Panc1 (cell line): ENCODE data around the gene TTYH2. TPM values are rescaled to one million over a fixed set of nuclear protein-coding genes. Genes with fewer than 3 reads are reported as not detected.
A peak's percentile ranks its signal among the peaks of the same experiment; 100 is the strongest.

ENCODE experiments used
- ATAC-seq: fragments of 200-7000 bp; cut with Tn5 transposase; 2 replicates; pipeline ENCODE4 v1.9.1; 2020; ENCODE audit warnings: mild to moderate bottlenecking, moderate library complexity
- BruUV-seq: library from RNA; stranded (reverse); fragments of 400-500 nt; replicated peaks from 2 replicates; lab custom pipeline; 2021; lab: Mats Ljungman, UMichigan
- CTCF ChIA-PET: fragments of 300-600 bp; sonication (Branson Sonifier 250); formaldehyde crosslinking; loops from one replicate; lab custom pipeline; 2022; ENCODE audit warnings: antibody characterized with exemption; lab: Charles Lee
- POLR2A ChIA-PET: fragments of 300-600 bp; sonication (Branson Sonifier 250); formaldehyde crosslinking; loops from one replicate; lab custom pipeline; 2022; ENCODE audit warnings: antibody characterized with exemption; lab: Charles Lee
- DNase-seq: peaks from one replicate; pipeline ENCODE4 v3.0.0-alpha.2; 2010; ENCODE audit warnings: low read depth, low spot score
- H3K27ac ChIP-seq: 2 replicates; pipeline ENCODE4 v1.5.1; 2011; ENCODE audit warnings: mild to moderate bottlenecking, low read length, inconsistent platforms
- H3K27me3 ChIP-seq: fragments of 200-500 bp; sonication (Bioruptor generic); 2 replicates; pipeline ENCODE4 v1.6.0; 2014; ENCODE audit warnings: low read length, inconsistent platforms; ENCODE audit not compliant: control insufficient read depth, insufficient read depth
- H3K36me3 ChIP-seq: fragments of 200-500 bp; sonication (Bioruptor generic); 2 replicates; pipeline ENCODE4 v1.5.1; 2014; ENCODE audit warnings: inconsistent platforms, mild to moderate bottlenecking, low read length, moderate library complexity; ENCODE audit not compliant: control insufficient read depth, insufficient read depth
- H3K4me1 ChIP-seq: 2 replicates; pipeline ENCODE4 v1.5.1; 2011; ENCODE audit warnings: inconsistent platforms, mild to moderate bottlenecking, low read length, moderate library complexity; ENCODE audit not compliant: control insufficient read depth, insufficient read depth
- H3K4me3 ChIP-seq, 2 experiments: 2 replicates each; pipeline ENCODE4 v1.5.1; 2011 to 2012; ENCODE audit warnings: low read depth in 2 of 2, low read length in 2 of 2, mild to moderate bottlenecking in 2 of 2, inconsistent platforms in 1 of 2, moderate library complexity in 1 of 2
- H3K9me3 ChIP-seq: fragments of 200-500 bp; sonication (Bioruptor generic); 2 replicates; pipeline ENCODE4 v1.5.1; 2014; ENCODE audit warnings: low read depth, mild to moderate bottlenecking, inconsistent platforms, low read length, moderate library complexity; ENCODE audit not compliant: control insufficient read depth, insufficient read depth
- CTCF ChIP-seq: fragments of 450-650 bp; IDR thresholded peaks from 2 replicates; pipeline ENCODE4 v1.5.1; 2017; ENCODE audit warnings: mild to moderate bottlenecking
- POLR2AphosphoS5 ChIP-seq: IDR thresholded peaks from 2 replicates; pipeline ENCODE4 v1.6.1; 2012; ENCODE audit warnings: mild to moderate bottlenecking, low read depth, low read length, moderate library complexity
- REST ChIP-seq, 2 experiments: IDR thresholded peaks; 2 replicates each; pipeline ENCODE4 v1.6.1; 2011 to 2012; ENCODE audit warnings: low read depth in 2 of 2, control low read depth in 1 of 2, low read length in 1 of 2, mild to moderate bottlenecking in 1 of 2, moderate library complexity in 1 of 2; ENCODE audit not compliant: insufficient read depth in 1 of 2
- SIN3A ChIP-seq: IDR thresholded peaks from 2 replicates; pipeline ENCODE4 v1.6.1; 2012; ENCODE audit warnings: low read depth, mild to moderate bottlenecking, low read length, moderate library complexity, borderline replicate concordance; ENCODE audit not compliant: insufficient read depth
- TCF7L2 ChIP-seq: IDR thresholded peaks from 2 replicates; pipeline ENCODE4 v1.6.1; 2011; ENCODE audit warnings: mild to moderate bottlenecking, low read depth, low read length, inconsistent platforms
- in situ Hi-C: cut with HindIII; loops from 2 replicates; pipeline ENCODE4 v1.10.0; 2016; ENCODE audit warnings: low sequenced_read_pairs, low pct_unique_long_range_greater_than_20kb
- intact Hi-C: fragments of 100-400 bp; cut with micrococcal nuclease; formaldehyde crosslinking; loops from one replicate; pipeline ENCODE4 v1.10.0; 2022; ENCODE audit not compliant: unreplicated experiment
- total RNA-seq: library from RNA; stranded (reverse); gene quantifications from one replicate; pipeline ENCODE4 v1.2.1, GENCODE V29; 2021; ENCODE audit not compliant: unreplicated experiment

Gene TTYH2
- total RNA-seq, 1 experiment from 2014 or later, result 8.3 TPM

- BruUV-seq, result no TSS peak
- H3K27ac ChIP-seq, result no peak overlapping the region
- H3K9me3 ChIP-seq, result no peaks in the 10 kb centered on the region
- in situ Hi-C loops, result no loop called here
- no peaks in the 10 kb centered on the region for H3K27me3 ChIP-seq
- intact Hi-C loops, result no loop called here
- no peaks in the 10 kb centered on the region for H3K4me1 ChIP-seq
- POLR2A ChIA-PET, result interaction anchor here (0.7 kb wide), 1 partner anchor 571 kb away, joined by 11 read pairs; no protein-coding TSS in a partner anchor
- ATAC-seq (no peak), DNase-seq (no peak)
- no peak for TF ChIP-seq CTCF
- TF ChIP-seq POLR2AphosphoS5, result no peak
- TF ChIP-seq SIN3A, result no peak
- TF ChIP-seq REST (IDR thresholded peaks at IDR 0.05; ENCODE audit: insufficient read depth in 1 of 2, low read depth in 2 of 2, low read length in 1 of 2), result no peak
- no peak for TF ChIP-seq TCF7L2
- CTCF ChIA-PET, result interaction anchor here (0.7 kb wide), 1 partner anchor 52 kb away, joined by 4 read pairs; no protein-coding TSS in a partner anchor
- H3K36me3 ChIP-seq, result no peaks in the 10 kb centered on the region
- no peak overlapping the region for H3K4me3 ChIP-seq
These were observed 90.8 kb downstream of the TTYH2 start for GRCh38 chr17:74304184-74304583.

GRCh38 chr17:74305865-74306654 is 92.7 kb downstream of the TTYH2 start:
- POLR2A ChIA-PET, result no interaction called here
- intact Hi-C loops, result loop anchor here (5.0 kb wide), 1 partner anchor 46 kb away; no protein-coding TSS in a partner anchor

More at GRCh38 chr17:74305865-74306654, 92.7 kb downstream of the TTYH2 start:
- TF ChIP-seq REST (IDR thresholded peaks at IDR 0.05; ENCODE audit: insufficient read depth in 1 of 2, low read depth in 2 of 2, low read length in 1 of 2) (no peak), POLR2AphosphoS5 (no peak), SIN3A (no peak), CTCF (no peak), TCF7L2 (no peak)
- no peak overlapping the region for H3K27ac ChIP-seq
- in situ Hi-C loops, result no loop called here
- no peak for DNase-seq
- H3K4me3 ChIP-seq, result no peak overlapping the region
- no TSS peak for BruUV-seq
- CTCF ChIA-PET, result interaction anchor here (0.7 to 2.1 kb wide), 8 partner anchors 10 to 227 kb away, joined by 3 to 20 read pairs (median 4); partner anchors contain the start of genes BTBD17 and GPR142
- no peaks in the 10 kb centered on the region for H3K4me1 ChIP-seq
- ATAC-seq, result peak; percentile 56
- H3K27me3 ChIP-seq, result no peaks in the 10 kb centered on the region
- H3K36me3 ChIP-seq, result no peaks in the 10 kb centered on the region
- no peaks in the 10 kb centered on the region for H3K9me3 ChIP-seq
